GM11168 (cell line): ENCODE results near the gene PADI2.

Source experiments
- in situ Hi-C: fragments of 300-500 bp; cut with MboI; formaldehyde crosslinking; loops from one replicate; pipeline ENCODE4 v1.12.0; 2022; ENCODE audit warnings: low sequenced_read_pairs; ENCODE audit not compliant: unreplicated experiment

The PADI2 gene

GRCh38 chr1:17031436-17031835 is 87.8 kb downstream of the PADI2 start:
- in situ Hi-C loops = no loop called here

GRCh38 chr1:17030206-17030605 is 89.0 kb downstream of the PADI2 start:
- in situ Hi-C loops = no loop called here

GRCh38 chr1:17028662-17029188 is 90.5 kb downstream of the PADI2 start:
- in situ Hi-C loops = no loop called here

- in situ Hi-C loops = no loop called here
Measured at GRCh38 chr1:17027900-17028299, 91.4 kb downstream of the PADI2 start.

- in situ Hi-C loops = no loop called here
Measured at GRCh38 chr1:17027403-17027802, 91.8 kb downstream of the PADI2 start.

- in situ Hi-C loops = no loop called here
Measured at GRCh38 chr1:17024721-17025120, 94.5 kb downstream of the PADI2 start.

- in situ Hi-C loops = no loop called here
Measured at GRCh38 chr1:17023573-17023972, 95.7 kb downstream of the PADI2 start.

- in situ Hi-C loops = no loop called here
Measured at GRCh38 chr1:17023102-17023501, 96.1 kb downstream of the PADI2 start.

GRCh38 chr1:17021896-17022295 is 97.4 kb downstream of the PADI2 start:
- in situ Hi-C loops = no loop called here

- in situ Hi-C loops = no loop called here
Measured at GRCh38 chr1:17020502-17020901, 98.7 kb downstream of the PADI2 start.

- in situ Hi-C loops = no loop called here
Measured at GRCh38 chr1:17018849-17019248, 100.4 kb downstream of the PADI2 start.

- in situ Hi-C loops = no loop called here
Measured at GRCh38 chr1:17017435-17017834, 101.8 kb downstream of the PADI2 start.
